ENCODE measurements around the gene HOTAIR. TPM values are rescaled to one million over a fixed set of nuclear protein-coding genes. Genes with fewer than 3 reads are reported as not detected.
A peak's percentile ranks its signal among the peaks of the same experiment; 100 is the strongest.

The HOTAIR gene
- total RNA-seq, 1 experiment from 2014 or later: 7.9 TPM

- no peak overlapping the region for H3K27ac ChIP-seq
- intact Hi-C loops (cut with micrococcal nuclease; ENCODE audit: unreplicated experiment): no loop called here
Measured at GRCh38 chr12:53916788-53917655, 57.7 kb downstream of the HOTAIR start.

More at GRCh38 chr12:53916788-53917655, 57.7 kb downstream of the HOTAIR start:
- no peak overlapping the region for H3K4me3 ChIP-seq
- H3K4me1 ChIP-seq (replicated peaks; ENCODE audit: insufficient read depth): peaks cover 7% of the 10 kb centered on the region; the same call in 1 of the 2 replicates
- H3K4me2 ChIP-seq: no peak overlapping the region
- H3K9me3 ChIP-seq (ENCODE audit: insufficient read depth, low read depth): no peaks in the 10 kb centered on the region
- H4K20me1 ChIP-seq (ENCODE audit: insufficient read depth): no peaks in the 10 kb centered on the region
- H3K36me3 ChIP-seq (ENCODE audit: low read depth): no peaks in the 10 kb centered on the region
- ChIA-PET CTCF (interaction anchor here (0.6 to 0.7 kb wide), 2 partner anchors 21 to 1968 kb away, joined by 3 to 5 read pairs; no protein-coding TSS in a partner anchor), POLR2A (ENCODE audit: unreplicated experiment) (no interaction called here)
- BruUV-seq (replicated peaks): no TSS peak
- TF ChIP-seq EZH2 (IDR thresholded peaks at IDR 0.05; ENCODE audit: low read depth) (no peak), CTCF (conservative IDR thresholded peaks at IDR 0.05) (no peak)
- no peaks in the 10 kb centered on the region for H3K9me2 ChIP-seq (ENCODE audit: insufficient read depth)
- DNase-seq: no peak
- H3K27me3 ChIP-seq (ENCODE audit: insufficient read depth, low read depth): no peaks in the 10 kb centered on the region
- H3K79me2 ChIP-seq (ENCODE audit: low read depth): no peaks in the 10 kb centered on the region
- peak overlapping the region; percentile 53 for H2AFZ ChIP-seq
- H3F3A ChIP-seq (ENCODE audit: insufficient read depth, low read depth): no peaks in the 10 kb centered on the region; the same call in 1 of the 2 replicates

Small RNA genes within 50 kb of the gene (microRNA-seq; reads per million reads assigned to microRNA genes)
- gene MIR196A2 (ENCODE audit: borderline number of aligned reads, borderline replicate concordance): 41.7 reads per million, percentile 40 among the genes with 10 or more reads in this experiment

Other genes starting within 250 kb of the HOTAIR start
- gene CALCOCO1, start 247.5 kb downstream of the HOTAIR start, total RNA-seq (2021): 67.4 and 88.9 TPM in 2 replicates
- not detected in 2 replicates for gene CISTR, start 223.0 kb downstream of the HOTAIR start, total RNA-seq (2021)
- gene HOXC13, start 36.1 kb downstream of the HOTAIR start, total RNA-seq (2021): 1.5 and 1.8 TPM in 2 replicates
- 0.24 and 0.28 TPM in 2 replicates for gene HOXC12, start 20.1 kb downstream of the HOTAIR start, total RNA-seq (2021)
- 2.4 and 2.9 TPM in 2 replicates for gene HOXC11, start 1.8 kb downstream of the HOTAIR start, total RNA-seq (2021)
- 1.1 and 1.4 TPM in 2 replicates for gene HOXC10, start 10.2 kb upstream of the HOTAIR start, total RNA-seq (2021)
- gene HOXC9, start 25.2 kb upstream of the HOTAIR start, total RNA-seq (2021): 7.5 and 10.2 TPM in 2 replicates
- gene HOXC8, start 34.0 kb upstream of the HOTAIR start, total RNA-seq (2021): 3.8 and 4.3 TPM in 2 replicates
- gene HOXC6, start 53.5 kb upstream of the HOTAIR start, total RNA-seq (2021): 4.1 and 5.7 TPM in 2 replicates
- 0.61 and 1.8 TPM in 2 replicates for gene HOXC5, start 58.1 kb upstream of the HOTAIR start, total RNA-seq (2021)
- gene HOXC4, start 78.9 kb upstream of the HOTAIR start, total RNA-seq (2021): 3.8 and 4.7 TPM in 2 replicates
- gene SMUG1, start 214.0 kb upstream of the HOTAIR start, total RNA-seq (2021): 37.8 and 53.7 TPM in 2 replicates

Data from PC-9 (cell line).